Suprapubic skin (tissue), 4 donors: ENCODE results near the gene CACNA1H. TPM values are rescaled to one million over a fixed set of nuclear protein-coding genes. Genes with fewer than 3 reads are reported as not detected.
"Not testable (repeated sequence)": the region's sequence is repeated elsewhere in the genome, so short reads cannot be mapped to it uniquely, and the experiment has no call there.

ENCODE experiments used
- DNase-seq, 2 donors: peaks; one replicate each; pipeline ENCODE4 v3.0.0-alpha.2; 2019; ENCODE audit warnings: low spot score in 2 of 2
- H3K27ac ChIP-seq: fragments of 200-600 bp; sonication (generic); one replicate; pipeline ENCODE4 v1.5.1; 2019
- H3K27me3 ChIP-seq: fragments of 200-600 bp; sonication (generic); one replicate; pipeline ENCODE4 v1.5.1; 2019
- H3K36me3 ChIP-seq: fragments of 200-600 bp; sonication (generic); one replicate; pipeline ENCODE4 v1.5.1; 2019
- H3K4me1 ChIP-seq: fragments of 200-600 bp; sonication (generic); one replicate; pipeline ENCODE4 v1.5.1; 2019
- H3K4me3 ChIP-seq: fragments of 200-600 bp; sonication (generic); one replicate; pipeline ENCODE4 v1.5.1; 2019; ENCODE audit warnings: mild to moderate bottlenecking
- H3K9me3 ChIP-seq: fragments of 200-600 bp; sonication (generic); one replicate; pipeline ENCODE4 v1.5.1; 2019
- CTCF ChIP-seq, 2 donors: fragments of 200-600 bp in 1 of 2; fragments of 450-650 bp in 1 of 2; sonication (generic) in 1 of 2; IDR thresholded peaks; one replicate each; pipeline ENCODE4 v1.5.1; 2016 to 2019; ENCODE audit warnings: antibody characterized with exemption in 2 of 2, mild to moderate bottlenecking in 1 of 2, moderate library complexity in 1 of 2
- EP300 ChIP-seq: sonication (generic); formaldehyde crosslinking; IDR thresholded peaks from one replicate; pipeline ENCODE4 v1.6.1; 2017; ENCODE audit warnings: antibody characterized with exemption
- POLR2A ChIP-seq, 2 donors: fragments of 450-650 bp; IDR thresholded peaks; one replicate each; pipeline ENCODE4 v1.6.1; 2017; ENCODE audit warnings: antibody characterized with exemption in 2 of 2, mild to moderate bottlenecking in 2 of 2, moderate library complexity in 2 of 2
- POLR2AphosphoS5 ChIP-seq, 3 donors: sonication (generic); formaldehyde crosslinking; IDR thresholded peaks; one replicate each; pipeline ENCODE4 v1.6.1; 2017; ENCODE audit warnings: antibody characterized with exemption in 3 of 3
- WGBS: methylation state at CpG from one replicate; pipeline ENCODE4 v1.1.5; 2018; 5-methylcytosine and 5-hydroxymethylcytosine counted together
- total RNA-seq, 4 donors: library from RNA; depleted of rRNA; stranded (reverse); fragments of >200 nt; gene quantifications; one replicate each; pipeline ENCODE4 v1.1.0, GENCODE V29; 2016

CACNA1H gene
- total RNA-seq, 4 donors from 2014 or later, result 19.4 to 167 (median 38.4) TPM

DNA sequence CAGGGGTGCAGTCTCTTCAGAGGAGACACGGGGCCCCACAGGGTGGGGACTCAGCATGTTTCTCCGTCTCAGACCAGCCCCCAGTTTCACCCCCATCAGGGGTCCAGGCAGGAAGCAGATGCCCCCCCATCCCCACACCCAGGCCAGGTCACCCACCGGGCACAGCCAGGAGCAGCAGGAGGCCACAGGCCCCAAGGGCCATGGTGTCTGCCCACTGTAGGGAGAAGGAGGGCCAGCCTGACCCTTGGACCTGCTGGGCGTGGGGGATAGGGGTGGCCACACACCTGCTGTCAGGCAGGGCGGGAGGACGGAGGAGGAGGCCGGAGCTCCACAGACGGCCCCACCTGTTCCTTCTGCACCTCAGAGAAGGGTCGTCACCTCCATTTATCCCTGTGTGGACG, 72.1 kb downstream of the CACNA1H start, which contains the start of gene TPSG1:
Gene TPSG1 (minus strand): TSS at position 218 of the 401 bp plus-strand sequence. CDS start 16 bp downstream, at position 202.
- no peaks in the 10 kb centered on the region for H3K9me3 ChIP-seq
- peaks cover 29% of the 10 kb centered on the region for H3K27me3 ChIP-seq
- no peak within 1 kb of the TSS for H3K4me3 ChIP-seq
- no peak for TF ChIP-seq CTCF (IDR thresholded peaks at IDR 0.05)
- no peak for TF ChIP-seq POLR2A (IDR thresholded peaks at IDR 0.05)
- no peak for TF ChIP-seq EP300
- no peak for TF ChIP-seq POLR2AphosphoS5 (IDR thresholded peaks at IDR 0.05)
- H3K36me3 ChIP-seq, result no peaks in the 10 kb centered on the region
- H3K4me1 ChIP-seq, result no peaks in the 10 kb centered on the region
- no peak for DNase-seq
- H3K27ac ChIP-seq, result no peak within 1 kb of the TSS
- WGBS, result no CpG with 5 or more reads among the region's 10 CpGs

DNA sequence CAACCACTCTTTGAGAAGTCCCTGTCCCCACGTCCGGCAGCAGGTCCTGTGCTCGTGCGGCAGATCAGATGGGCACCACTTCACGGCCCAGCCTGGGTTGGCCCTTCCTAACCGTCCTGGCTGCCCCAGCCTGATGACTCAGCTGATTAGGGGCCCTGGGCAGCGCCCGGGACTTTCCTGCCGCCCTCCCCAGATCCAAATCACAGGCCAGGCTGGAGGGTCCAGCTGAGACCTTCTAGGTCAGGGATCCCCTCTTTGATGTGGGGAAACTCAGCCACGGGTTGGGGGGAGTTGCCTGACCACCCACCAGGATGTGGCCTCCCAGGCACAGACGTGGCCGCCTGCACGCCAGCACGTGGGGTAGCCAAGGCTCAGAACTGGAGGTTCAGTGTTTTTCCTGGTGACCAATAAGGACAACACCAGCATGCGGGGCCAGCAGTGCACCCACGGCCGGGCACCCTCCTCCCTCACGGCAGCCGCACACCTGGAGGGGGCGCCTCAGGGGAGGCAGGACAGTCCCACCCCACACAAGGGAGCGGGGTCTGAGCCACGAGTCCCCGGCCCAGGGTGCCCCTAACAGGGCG, 72.9 kb downstream of the CACNA1H start:
- not testable (repeated sequence) for H3K9me3 ChIP-seq, DNase-seq, H3K4me1 ChIP-seq, H3K36me3 ChIP-seq, H3K4me3 ChIP-seq, H3K27ac ChIP-seq
- 43% methylated on average over 10 of the region's 24 CpGs for WGBS
- peaks cover 27% of the 10 kb centered on the region for H3K27me3 ChIP-seq

DNA sequence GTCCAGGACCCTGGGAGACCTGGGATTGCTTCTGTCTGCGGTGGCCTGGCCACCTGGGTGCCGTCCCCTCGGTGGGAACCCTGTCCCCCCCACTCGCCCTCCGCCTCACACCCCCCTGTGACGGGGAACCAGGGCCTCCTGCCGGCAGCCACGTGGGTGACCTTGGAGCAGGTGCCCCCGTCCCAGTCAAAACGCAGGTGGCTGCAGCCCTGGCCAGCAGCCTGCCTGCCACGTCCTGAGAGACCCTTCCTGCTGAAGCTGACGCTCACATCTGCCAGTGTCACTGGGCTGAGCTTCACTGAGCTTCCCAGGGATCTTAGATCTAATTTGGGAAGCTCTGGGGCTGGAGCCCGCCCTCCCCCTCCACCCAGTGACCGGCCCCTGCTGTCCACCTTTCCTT, 73.8 kb downstream of the CACNA1H start:
- WGBS, result no CpG with 5 or more reads among the region's 14 CpGs
- not testable (repeated sequence) for H3K4me1 ChIP-seq, DNase-seq

DNA sequence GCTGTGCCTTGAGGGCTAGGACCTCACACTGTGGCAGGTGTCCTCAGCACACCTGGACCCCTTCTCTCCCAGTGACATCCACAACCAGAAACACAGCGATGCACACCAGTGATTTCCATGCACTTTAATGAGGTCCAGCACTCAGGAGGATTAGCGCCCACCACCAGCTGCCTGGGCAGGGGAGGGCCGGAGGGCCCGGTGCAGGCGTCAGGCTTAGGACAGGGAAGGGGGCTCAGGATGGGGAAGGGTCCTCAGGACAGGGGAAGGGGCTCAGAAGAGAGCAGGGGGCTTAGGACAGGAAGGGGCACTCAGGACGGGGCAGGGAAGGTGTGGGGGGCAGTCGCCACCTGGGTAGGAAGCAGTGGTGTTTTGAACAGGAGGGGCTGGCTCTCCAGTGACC, 75.3 kb downstream of the CACNA1H start:
- DNase-seq, H3K27ac ChIP-seq, H3K36me3 ChIP-seq, H3K4me1 ChIP-seq, H3K4me3 ChIP-seq, H3K9me3 ChIP-seq: not testable (repeated sequence)
- peaks cover 15% of the 10 kb centered on the region for H3K27me3 ChIP-seq
- 64% methylated on average over 6 of the region's 7 CpGs for WGBS

More for the DNA sequence above, 73.8 kb downstream of the CACNA1H start:
- H3K4me3 ChIP-seq, H3K36me3 ChIP-seq, H3K9me3 ChIP-seq, H3K27ac ChIP-seq: not testable (repeated sequence)
- H3K27me3 ChIP-seq, result peaks cover 26% of the 10 kb centered on the region

DNA sequence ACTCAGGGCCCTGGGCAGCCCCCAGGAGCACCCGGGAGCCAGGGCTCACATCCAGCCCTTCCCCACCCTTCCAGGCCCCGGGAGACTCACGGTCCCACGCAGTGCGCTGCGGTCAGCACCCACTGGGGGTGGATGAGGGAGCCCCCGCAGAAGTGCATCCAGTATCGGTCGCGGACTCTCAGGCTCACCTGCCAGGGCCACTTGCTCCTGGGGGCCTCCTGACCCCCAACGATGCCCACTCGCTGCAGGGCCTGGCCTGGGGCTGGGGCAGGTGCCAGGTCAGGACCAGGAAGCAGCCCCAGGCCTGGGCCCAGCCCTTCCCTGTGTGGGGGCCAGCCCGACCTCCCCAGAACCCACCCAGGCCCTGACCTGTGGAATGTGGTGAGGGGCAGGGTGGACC, 76.6 kb downstream of the CACNA1H start:
- H3K27ac ChIP-seq, H3K4me1 ChIP-seq, H3K36me3 ChIP-seq, DNase-seq, H3K4me3 ChIP-seq, H3K9me3 ChIP-seq: not testable (repeated sequence)
- WGBS, result no CpG with 5 or more reads among the region's 13 CpGs
- peaks cover 15% of the 10 kb centered on the region for H3K27me3 ChIP-seq

GRCh38 chr16:1230084-1230470, 77.2 kb downstream of the CACNA1H start, which contains the start of gene TPSB2:
Gene TPSB2, minus strand, starts transcription at chr16:1230184. Its CDS starts 233 bp downstream, at chr16:1229951.
- not testable (repeated sequence) for DNase-seq, H3K27ac ChIP-seq, H3K36me3 ChIP-seq, H3K9me3 ChIP-seq, H3K4me3 ChIP-seq, H3K4me1 ChIP-seq
- peaks cover 10% of the 10 kb centered on the region for H3K27me3 ChIP-seq
- WGBS, result no CpG with 5 or more reads among the region's 11 CpGs

DNA sequence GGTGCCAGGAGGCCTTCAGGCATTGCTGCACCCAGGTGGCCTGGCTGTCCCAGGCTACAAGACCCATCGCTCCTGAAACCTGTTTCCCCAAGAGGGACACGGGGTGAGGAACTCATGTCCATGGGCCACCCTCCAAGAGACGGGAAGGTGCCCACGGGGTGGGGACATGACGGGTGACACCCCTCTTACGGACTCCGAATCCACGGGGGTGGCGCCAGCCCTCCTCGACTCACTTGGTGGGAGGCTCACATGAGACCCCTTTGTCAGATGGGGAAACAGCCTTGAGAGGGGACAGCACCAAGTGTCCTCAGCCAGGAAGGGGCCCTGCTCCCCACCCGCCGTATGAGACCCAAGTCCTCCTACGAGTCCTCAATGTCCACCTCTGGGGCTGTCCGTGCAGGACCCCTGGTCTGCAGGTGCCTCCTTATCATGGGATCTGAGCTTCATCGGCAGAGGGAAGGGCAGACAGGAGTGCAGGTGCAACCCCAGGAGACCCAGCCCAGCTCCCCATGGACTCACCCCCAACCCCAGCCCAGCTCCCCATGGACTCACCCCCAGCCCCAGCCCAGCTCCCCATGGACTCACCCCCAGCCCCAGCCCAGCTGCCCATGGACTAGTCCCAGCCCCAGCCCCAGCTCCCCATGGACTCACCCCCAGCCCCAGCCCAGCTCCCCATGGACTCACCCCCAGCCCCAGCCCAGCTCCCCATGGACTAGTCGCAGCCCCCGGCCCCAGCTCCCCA, 77.7 kb downstream of the CACNA1H start:
- WGBS, result no CpG with 5 or more reads among the region's 17 CpGs
- not testable (repeated sequence) for H3K4me3 ChIP-seq, H3K9me3 ChIP-seq, H3K36me3 ChIP-seq, H3K27ac ChIP-seq, H3K27me3 ChIP-seq, DNase-seq, H3K4me1 ChIP-seq

GRCh38 chr16:1231301-1231700, 78.4 kb downstream of the CACNA1H start:
- not testable (repeated sequence) for DNase-seq, H3K27ac ChIP-seq, H3K4me3 ChIP-seq, H3K9me3 ChIP-seq, H3K27me3 ChIP-seq, H3K36me3 ChIP-seq, H3K4me1 ChIP-seq
- no CpG with 5 or more reads among the region's 7 CpGs for WGBS

- WGBS, result no CpG with 5 or more reads among the region's 47 CpGs
- not testable (repeated sequence) for H3K4me3 ChIP-seq, H3K36me3 ChIP-seq, H3K27ac ChIP-seq, H3K27me3 ChIP-seq, H3K4me1 ChIP-seq, DNase-seq, H3K9me3 ChIP-seq
Observed at GRCh38 chr16:1232049-1232748, 79.3 kb downstream of the CACNA1H start.

DNA sequence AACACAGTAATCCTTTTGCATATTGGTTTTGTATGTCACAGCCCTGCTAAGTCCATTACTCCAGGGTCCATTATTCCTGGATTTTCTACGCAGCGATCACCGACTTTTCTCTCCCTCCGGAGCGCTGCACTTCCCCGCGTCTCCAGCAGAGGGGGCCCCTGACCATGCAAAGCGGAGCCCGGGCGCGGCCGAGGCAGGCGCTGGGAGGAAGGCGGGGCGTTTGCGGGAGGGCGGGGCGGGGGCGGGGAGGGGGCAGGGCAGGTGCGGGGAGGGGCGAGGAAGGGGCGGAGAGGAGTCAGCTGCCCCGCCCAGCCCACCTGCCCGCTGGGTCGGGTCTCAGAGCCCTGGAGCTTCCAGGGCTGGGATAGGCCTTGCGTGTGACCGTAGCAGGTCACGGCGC, 83.8 kb downstream of the CACNA1H start:
- not testable (repeated sequence) for H3K4me1 ChIP-seq, H3K4me3 ChIP-seq, H3K9me3 ChIP-seq, DNase-seq, H3K27ac ChIP-seq, H3K36me3 ChIP-seq
- WGBS, result no CpG with 5 or more reads among the region's 29 CpGs
- H3K27me3 ChIP-seq, result peaks cover 11% of the 10 kb centered on the region
